Cardiac fibroblast (primary cell): Measurements from ENCODE around the gene VMP1.
A peak's percentile ranks its signal among the peaks of the same experiment; 100 is the strongest.
"Not testable (repeated sequence)": the region's sequence is repeated elsewhere in the genome, so short reads cannot be mapped to it uniquely, and the experiment has no call there.

Experiments
- DNase-seq, 2 donors: peaks; one replicate each; pipeline versions ENCODE4 v3.0.0 to v3.0.0-alpha.2; 2010; ENCODE audit warnings: low read depth in 2 of 2
- H3K4me3 ChIP-seq, 2 donors: replicated peaks in 1 of 2; 1 replicate in 1 of 2; 2 replicates in 1 of 2; pipeline ENCODE4 v1.5.1; 2011; ENCODE audit warnings: low read depth in 2 of 2, low read length in 2 of 2, mild to moderate bottlenecking in 2 of 2, moderate library complexity in 1 of 2
- CTCF ChIP-seq: IDR thresholded peaks from one replicate; pipeline ENCODE4 v1.5.1; 2011; ENCODE audit warnings: low read depth, mild to moderate bottlenecking, low read length, inconsistent platforms

VMP1 gene

GRCh38 chr17:59783221-59784047, 76.0 kb downstream of the VMP1 start:
- peak overlapping the region in 1 of 2 donors; percentile 11 for H3K4me3 ChIP-seq
- DNase-seq: peak; percentile 67 to 82
- no peak for TF ChIP-seq CTCF

- H3K4me3 ChIP-seq: no peak overlapping the region
- peak in 1 of 2 donors; percentile 52 for DNase-seq
- TF ChIP-seq CTCF: no peak
Observed at GRCh38 chr17:59785091-59785799, 77.8 kb downstream of the VMP1 start.

- no peak overlapping the region for H3K4me3 ChIP-seq
- DNase-seq: no peak
- TF ChIP-seq CTCF: no peak
Observed at GRCh38 chr17:59786213-59786535, 78.7 kb downstream of the VMP1 start.

GRCh38 chr17:59786536-59787319, 79.3 kb downstream of the VMP1 start:
- peak; percentile 100 for DNase-seq
- TF ChIP-seq CTCF: peak; percentile 2
- H3K4me3 ChIP-seq: no peak overlapping the region

GRCh38 chr17:59789849-59790248, 82.4 kb downstream of the VMP1 start:
- DNase-seq: not testable (repeated sequence)

GRCh38 chr17:59790418-59790817, 83.0 kb downstream of the VMP1 start:
- not testable (repeated sequence) for DNase-seq, H3K4me3 ChIP-seq

More at GRCh38 chr17:59789849-59790248, 82.4 kb downstream of the VMP1 start:
- H3K4me3 ChIP-seq: not testable (repeated sequence)

- no peak for DNase-seq
- H3K4me3 ChIP-seq: no peak overlapping the region
- no peak for TF ChIP-seq CTCF
Observed at GRCh38 chr17:59790910-59791309, 83.5 kb downstream of the VMP1 start.
